Heart left ventricle (tissue), 16 donors: ENCODE data around the gene INTS12. TPM values are rescaled to one million over a fixed set of nuclear protein-coding genes. Genes with fewer than 3 reads are reported as not detected.

Experiments
- ATAC-seq, 4 donors: fragments of 200-7000 bp; cut with Tn5 transposase; one replicate each; pipeline ENCODE4 v1.9.1; 2020 to 2022; ENCODE audit warnings: moderate library complexity in 4 of 4, mild to moderate bottlenecking in 3 of 4, moderate number of reproducible peaks in 1 of 4
- DNase-seq, 5 donors: peaks; one replicate each; pipeline ENCODE4 v3.0.0-alpha.2; 2020
- H3K27ac ChIP-seq, 12 donors: fragments of 200-600 bp; sonication (generic) in 4 of 12; one replicate each; pipeline versions ENCODE4 v1.5.0 to v1.8.0; 2016 to 2022; ENCODE audit warnings: mild to moderate bottlenecking in 2 of 12
- H3K27me3 ChIP-seq, 9 donors: fragments of 200-600 bp; sonication (generic) in 2 of 9; one replicate each; pipeline versions ENCODE4 v1.5.1 to v1.8.0; 2016 to 2022; ENCODE audit warnings: mild to moderate bottlenecking in 3 of 9
- H3K36me3 ChIP-seq, 9 donors: fragments of 200-600 bp; sonication (generic) in 2 of 9; one replicate each; pipeline versions ENCODE4 v1.5.0 to v1.8.0; 2018 to 2022; ENCODE audit warnings: mild to moderate bottlenecking in 2 of 9
- H3K4me1 ChIP-seq, 12 donors: fragments of 200-600 bp; sonication (generic) in 4 of 12; one replicate each; pipeline versions ENCODE4 v1.5.0 to v1.8.0; 2016 to 2022; ENCODE audit warnings: mild to moderate bottlenecking in 3 of 12
- H3K4me3 ChIP-seq, 12 donors: fragments of 200-600 bp; sonication (generic) in 4 of 12; one replicate each; pipeline versions ENCODE4 v1.5.0 to v1.8.0; 2017 to 2022; ENCODE audit warnings: mild to moderate bottlenecking in 9 of 12, moderate library complexity in 4 of 12
- H3K9me3 ChIP-seq, 12 donors: fragments of 200-600 bp; sonication (generic) in 4 of 12; one replicate each; pipeline versions ENCODE4 v1.5.0 to v1.8.0; 2016 to 2022; ENCODE audit warnings: mild to moderate bottlenecking in 1 of 12
- CTCF ChIP-seq, 12 donors: fragments of 200-600 bp; sonication (generic) in 4 of 12; IDR thresholded peaks; one replicate each; pipeline versions ENCODE4 v1.5.0 to v1.8.0; 2018 to 2022; ENCODE audit warnings: antibody characterized with exemption in 12 of 12, mild to moderate bottlenecking in 5 of 12
- POLR2A ChIP-seq, 2 donors: fragments of 450-650 bp; IDR thresholded peaks; one replicate each; pipeline ENCODE4 v1.6.1; 2017; ENCODE audit warnings: antibody characterized with exemption in 2 of 2, mild to moderate bottlenecking in 2 of 2, moderate library complexity in 2 of 2
- WGBS, 4 donors: extraction: QIAGEN DNeasy Blood & Tissue Kit in 2 of 4; methylation state at CpG; one replicate each; pipeline versions ENCODE4 v1.1.5 to v1.1.7; 2013 to 2018; 5-methylcytosine and 5-hydroxymethylcytosine counted together
- intact Hi-C, 10 donors: fragments of 100-400 bp; cut with DNase I; formaldehyde crosslinking; loops; one replicate each; pipeline versions ENCODE4 v1.11.1 to v1.14.2; 2022
- long read RNA-seq, 3 donors: library from polyadenylated mRNA; unstranded; transcript quantifications; one replicate each; pipeline ENCODE4 v2.0.0, GENCODE V29; 2020 to 2021
- polyA plus RNA-seq, 2 donors: library from polyadenylated mRNA; stranded (reverse); fragments of 200-250 nt; gene quantifications; one replicate each; pipeline ENCODE4 v1.2.3, GENCODE V29; 2013
- total RNA-seq, 9 donors: library from RNA; depleted of rRNA in 2 of 9; stranded (reverse); fragments of >200 nt in 2 of 9; fragmentation: NEBNext Ultra II Directional in 3 of 9; extraction: Animal tissue kit (Norgen Biotek cat#: 25700) in 3 of 9; gene quantifications; one replicate each; pipeline versions ENCODE4 v1.1.0 to v1.2.4, GENCODE V29; 2016 to 2023
- donor health status: ischemic (EF 13 %, LVEDD 7.1; RV severe dilation, severe dysfunction).
- donor health status: healthy with polysubstance abuse.
- donor health status: DM: no; HTN: yes; CAD: no.
- donor health status: DM: no; HTN: no; CAD: no.
- donor health status: ischemic (EF 25% LVEDD 6.9; RV normal size, moderate dysfunction).
- donor health status: ischemic (EF 25% LVEDD 5.7; RV mildly dilated, moderate dysfunction).
- donor health status: healthy.
- donor health status: DM: yes; HTN: yes; CAD: no.
- donor health status: ischemic (EF 35%, LVEDD 5.7; RV mildly dilated, moderate dysfunction).
- donor health status: nonischemic (EF 11% LVEDD 7.7; RV severe dilation, severe dysfunction).
- donor health status: DM: yes; HTN: yes; CAD: no.
- donor health status: PGD.
- donor health status: ischemic (EF 29% LVEDD 5.4; RV normal size, mild dysfunction).
- donor health status: nonischemic (EF 23%, LVEDD 6.1; RV moderate dilation, normal function).

The INTS12 gene, protein sequence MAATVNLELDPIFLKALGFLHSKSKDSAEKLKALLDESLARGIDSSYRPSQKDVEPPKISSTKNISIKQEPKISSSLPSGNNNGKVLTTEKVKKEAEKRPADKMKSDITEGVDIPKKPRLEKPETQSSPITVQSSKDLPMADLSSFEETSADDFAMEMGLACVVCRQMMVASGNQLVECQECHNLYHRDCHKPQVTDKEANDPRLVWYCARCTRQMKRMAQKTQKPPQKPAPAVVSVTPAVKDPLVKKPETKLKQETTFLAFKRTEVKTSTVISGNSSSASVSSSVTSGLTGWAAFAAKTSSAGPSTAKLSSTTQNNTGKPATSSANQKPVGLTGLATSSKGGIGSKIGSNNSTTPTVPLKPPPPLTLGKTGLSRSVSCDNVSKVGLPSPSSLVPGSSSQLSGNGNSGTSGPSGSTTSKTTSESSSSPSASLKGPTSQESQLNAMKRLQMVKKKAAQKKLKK
- total RNA-seq, result 10 to 100 TPM; 19.2 to 27.9 (median 22.2) TPM
- 10 to 100 TPM; 11.4 to 34.2 TPM for polyA plus RNA-seq
- long read RNA-seq, donor 1, transcript INTS12-206 (7 exons, 1,975 nt), result major isoform, 11 of 27 reads
- long read RNA-seq, donor 1, transcript INTS12-201 (8 exons, 1,710 nt), result minor isoform, 8 of 27 reads
- long read RNA-seq, donor 1, partial matches to known transcripts, result 1 of 27 reads
- long read RNA-seq, donor 1, other reads (novel, unspliced or antisense), result 7 of 27 reads
- long read RNA-seq, donor 2, transcript INTS12-206 (7 exons, 1,975 nt), result major isoform, 78 of 120 reads
- long read RNA-seq, donor 2, transcript INTS12-201 (8 exons, 1,710 nt), result minor isoform, 13 of 120 reads
- long read RNA-seq, donor 2, partial matches to known transcripts, result 9 of 120 reads
- long read RNA-seq, donor 2, other reads (novel, unspliced or antisense), result 20 of 120 reads
- long read RNA-seq, donor 3, transcript INTS12-206 (7 exons, 1,975 nt), result major isoform, 11 of 21 reads
- long read RNA-seq, donor 3, partial matches to known transcripts, result 7 of 21 reads
- long read RNA-seq, donor 3, other reads (novel, unspliced or antisense), result 2 of 21 reads

GRCh38 chr4:105708181-105709080 lies at the start of gene INTS12, which contains the start of gene GSTCD:
Gene INTS12, minus strand, starts transcription at chr4:105708689. Its CDS starts 8,684 bp downstream, at chr4:105700005.
Gene GSTCD, plus strand, starts transcription at chr4:105708784. Its CDS starts 8,830 bp downstream, at chr4:105717614.
- TF ChIP-seq POLR2A (IDR thresholded peaks at IDR 0.05) (peak in 1 of 2 donors; percentile 63), CTCF (IDR thresholded peaks at IDR 0.05) (no peak)
- H3K27ac ChIP-seq, result peak within 1 kb of the TSS; percentile 47 to 90 (median 86)
- ATAC-seq (peak; percentile 95 to 99 (median 98)), DNase-seq (peak; percentile 91 to 93 (median 92))
- H3K9me3 ChIP-seq, result no peaks in the 10 kb centered on the region
- intact Hi-C loops, result loop anchor here in 3 of 10 donors (5.0 to 10.0 kb wide), 4 partner anchors 186 to 566 kb away; partner anchors contain the start of gene TET2 (in 2 of the 3)
- peaks cover 0 to 4% (median 0%) of the 10 kb centered on the region in 9 donors for H3K36me3 ChIP-seq
- WGBS, 4 donors, result 0 to 1% (median 0%) methylated on average over 14 to 63 of the region's 63 CpGs
- H3K4me1 ChIP-seq, result peaks cover 0 to 30% (median 18%) of the 10 kb centered on the region in 12 donors
- H3K4me3 ChIP-seq, result peak within 1 kb of the TSS; percentile 70 to 97 (median 90)
- no peaks in the 10 kb centered on the region for H3K27me3 ChIP-seq

- Histone ChIP-seq H3K36me3 (no peaks in the 10 kb centered on the region), H3K27me3 (no peaks in the 10 kb centered on the region), H3K4me3 (no peak overlapping the region), H3K27ac (no peak overlapping the region), H3K9me3 (no peaks in the 10 kb centered on the region), H3K4me1 (no peaks in the 10 kb centered on the region)
- no peak for TF ChIP-seq POLR2A (IDR thresholded peaks at IDR 0.05)
- no peak for TF ChIP-seq CTCF (IDR thresholded peaks at IDR 0.05)
- DNase-seq, result no peak
- ATAC-seq, result no peak
- intact Hi-C loops, result no loop called here
Measured at GRCh38 chr4:105755375-105755774, 46.9 kb upstream of the INTS12 start.

GRCh38 chr4:105753361-105753760 lies 44.9 kb upstream of the INTS12 start:
- Histone ChIP-seq H3K27me3 (no peaks in the 10 kb centered on the region), H3K27ac (no peak overlapping the region), H3K36me3 (no peaks in the 10 kb centered on the region), H3K4me3 (no peak overlapping the region), H3K9me3 (peaks cover 0 to 8% (median 0%) of the 10 kb centered on the region in 12 donors), H3K4me1 (no peaks in the 10 kb centered on the region)
- TF ChIP-seq CTCF (IDR thresholded peaks at IDR 0.05), result no peak
- no peak for TF ChIP-seq POLR2A (IDR thresholded peaks at IDR 0.05)
- intact Hi-C loops, result no loop called here
- no peak for DNase-seq
- ATAC-seq, result no peak
- WGBS, 4 donors, result 88 to 100% (median 94%) methylated on average over 1 of the region's 1 CpG
